ENCODE results near the gene ARV1. TPM values are rescaled to one million over a fixed set of nuclear protein-coding genes. Genes with fewer than 3 reads are reported as not detected.

ARV1 gene
- total and polyA plus RNA-seq, 10 of the 15 experiments (the other 5 are each of a cell fraction or from before 2014, with no cell fraction given) = 23.2 to 55.1 (median 35.6) TPM

GRCh38 chr1:231049121-231049979 is 70.5 kb downstream of the ARV1 start (continued):
- TF ChIP-seq, protein P1, sequence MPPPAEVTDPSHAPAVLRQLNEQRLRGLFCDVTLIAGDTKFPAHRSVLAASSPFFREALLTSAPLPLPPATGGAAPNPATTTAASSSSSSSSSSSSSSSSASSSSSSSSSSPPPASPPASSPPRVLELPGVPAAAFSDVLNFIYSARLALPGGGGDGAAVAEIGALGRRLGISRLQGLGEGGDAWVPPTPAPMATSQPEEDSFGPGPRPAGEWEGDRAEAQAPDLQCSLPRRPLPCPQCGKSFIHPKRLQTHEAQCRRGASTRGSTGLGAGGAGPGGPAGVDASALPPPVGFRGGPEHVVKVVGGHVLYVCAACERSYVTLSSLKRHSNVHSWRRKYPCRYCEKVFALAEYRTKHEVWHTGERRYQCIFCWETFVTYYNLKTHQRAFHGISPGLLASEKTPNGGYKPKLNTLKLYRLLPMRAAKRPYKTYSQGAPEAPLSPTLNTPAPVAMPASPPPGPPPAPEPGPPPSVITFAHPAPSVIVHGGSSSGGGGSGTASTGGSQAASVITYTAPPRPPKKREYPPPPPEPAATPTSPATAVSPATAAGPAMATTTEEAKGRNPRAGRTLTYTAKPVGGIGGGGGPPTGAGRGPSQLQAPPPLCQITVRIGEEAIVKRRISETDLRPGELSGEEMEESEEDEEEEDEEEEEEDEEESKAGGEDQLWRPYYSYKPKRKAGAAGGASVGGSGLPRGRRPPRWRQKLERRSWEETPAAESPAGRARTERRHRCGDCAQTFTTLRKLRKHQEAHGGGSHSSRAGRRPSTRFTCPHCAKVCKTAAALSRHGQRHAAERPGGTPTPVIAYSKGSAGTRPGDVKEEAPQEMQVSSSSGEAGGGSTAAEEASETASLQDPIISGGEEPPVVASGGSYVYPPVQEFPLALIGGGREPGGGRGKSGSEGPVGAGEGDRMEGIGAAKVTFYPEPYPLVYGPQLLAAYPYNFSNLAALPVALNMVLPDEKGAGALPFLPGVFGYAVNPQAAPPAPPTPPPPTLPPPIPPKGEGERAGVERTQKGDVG (CRISPR knock-in tag; IDR thresholded peaks at IDR 0.05) = no peak
- TF ChIP-seq IRF4 (IDR thresholded peaks at IDR 0.05; ENCODE audit: low read depth, low read length) = no peak
- no peak for TF ChIP-seq TCF7 (IDR thresholded peaks at IDR 0.05; ENCODE audit: borderline replicate concordance)
- TF ChIP-seq SREBF1 (IDR thresholded peaks at IDR 0.05; ENCODE audit: low read length) = no peak
- no peak for TF ChIP-seq MYB (IDR thresholded peaks at IDR 0.05; ENCODE audit: borderline replicate concordance, low read depth, low read length)
- TF ChIP-seq SUPT20H (IDR thresholded peaks at IDR 0.05; ENCODE audit: borderline replicate concordance, control insufficient read depth, low read depth, low read length) = no peak
- TF ChIP-seq MXI1 (IDR thresholded peaks at IDR 0.05; ENCODE audit: low read depth, low read length) = no peak

MicroRNA genes within 50 kb of the gene (microRNA counts, 767-probe panel; counts per million panel counts)
- 55.3 counts per million for microRNA hsa-miR-1182

Other genes with a start within 250 kb of the ARV1 start
- gene CAPN9, start 231.7 kb upstream of the ARV1 start, total RNA-seq (2014; rRNA removed) = not detected in 2 replicates
- gene CAPN9, start 231.7 kb upstream of the ARV1 start, total RNA-seq (2014; rRNA removed; fragmentation: Illumina TruSeq; extraction: Trizol) = not detected in 2 replicates
- gene CAPN9, start 231.7 kb upstream of the ARV1 start, total RNA-seq (2021) = not detected in 2 replicates
- not detected in 2 replicates for gene CAPN9, start 231.7 kb upstream of the ARV1 start, polyA plus RNA-seq (2011; rRNA removed)
- gene CAPN9, start 231.7 kb upstream of the ARV1 start, polyA plus RNA-seq (2014; fragmentation: Illumina TruSeq; extraction: Trizol) = not detected in 2 replicates
- gene CAPN9, start 231.7 kb upstream of the ARV1 start, polyA plus RNA-seq (2014; fragmentation: Nextera tagmentation; extraction: Ambion mirVana) = not detected
- gene CAPN9, start 231.7 kb upstream of the ARV1 start, polyA plus RNA-seq (2014; rRNA removed) = not detected in 2 replicates
- not detected for gene CAPN9, start 231.7 kb upstream of the ARV1 start, polyA plus RNA-seq (2016; fragmentation: Nextera tagmentation; extraction: Ambion mirVana)
- 1.1 and 1.6 TPM in 2 replicates for gene C1orf198, start 110.6 kb upstream of the ARV1 start, total RNA-seq (2014; rRNA removed)
- gene C1orf198, start 110.6 kb upstream of the ARV1 start, total RNA-seq (2014; rRNA removed; fragmentation: Illumina TruSeq; extraction: Trizol) = 0.81 and 1.0 TPM in 2 replicates
- gene C1orf198, start 110.6 kb upstream of the ARV1 start, total RNA-seq (2021) = 1.6 and 1.8 TPM in 2 replicates
- 2.4 and 2.8 TPM in 2 replicates for gene C1orf198, start 110.6 kb upstream of the ARV1 start, polyA plus RNA-seq (2011; rRNA removed)
- 0.95 and 1.0 TPM in 2 replicates for gene C1orf198, start 110.6 kb upstream of the ARV1 start, polyA plus RNA-seq (2014; fragmentation: Illumina TruSeq; extraction: Trizol)
- gene C1orf198, start 110.6 kb upstream of the ARV1 start, polyA plus RNA-seq (2014; fragmentation: Nextera tagmentation; extraction: Ambion mirVana) = under 1 TPM; 0.16 to 0.37 TPM
- gene C1orf198, start 110.6 kb upstream of the ARV1 start, polyA plus RNA-seq (2014; rRNA removed) = 1.1 and 1.5 TPM in 2 replicates
- 1 to 10 TPM; 1.3 to 1.6 TPM for gene C1orf198, start 110.6 kb upstream of the ARV1 start, polyA plus RNA-seq (2016; fragmentation: Nextera tagmentation; extraction: Ambion mirVana)
- 19.7 and 19.9 TPM in 2 replicates for gene TTC13, start 233 bp upstream of the ARV1 start, total RNA-seq (2014; rRNA removed)
- 24.6 and 26.2 TPM in 2 replicates for gene TTC13, start 233 bp upstream of the ARV1 start, total RNA-seq (2014; rRNA removed; fragmentation: Illumina TruSeq; extraction: Trizol)
- 25.6 and 25.9 TPM in 2 replicates for gene TTC13, start 233 bp upstream of the ARV1 start, total RNA-seq (2021)
- gene TTC13, start 233 bp upstream of the ARV1 start, polyA plus RNA-seq (2011; rRNA removed) = 10.2 and 14.3 TPM in 2 replicates
- 30.8 and 35.5 TPM in 2 replicates for gene TTC13, start 233 bp upstream of the ARV1 start, polyA plus RNA-seq (2014; fragmentation: Illumina TruSeq; extraction: Trizol)
- 1 to 10 TPM; 5.8 to 7.1 TPM for gene TTC13, start 233 bp upstream of the ARV1 start, polyA plus RNA-seq (2014; fragmentation: Nextera tagmentation; extraction: Ambion mirVana)
- gene TTC13, start 233 bp upstream of the ARV1 start, polyA plus RNA-seq (2014; rRNA removed) = 23.1 and 26.5 TPM in 2 replicates
- gene TTC13, start 233 bp upstream of the ARV1 start, polyA plus RNA-seq (2016; fragmentation: Nextera tagmentation; extraction: Ambion mirVana) = 10 to 100 TPM; 16.4 to 17.0 TPM
- gene FAM89A, start 61.2 kb downstream of the ARV1 start, total RNA-seq (2014; rRNA removed) = 0.11 and 0.16 TPM in 2 replicates
- not detected in 2 replicates for gene FAM89A, start 61.2 kb downstream of the ARV1 start, total RNA-seq (2014; rRNA removed; fragmentation: Illumina TruSeq; extraction: Trizol)
- 0.13 TPM in 1 of 2 replicates, not detected in the other for gene FAM89A, start 61.2 kb downstream of the ARV1 start, total RNA-seq (2021)
- gene FAM89A, start 61.2 kb downstream of the ARV1 start, polyA plus RNA-seq (2011; rRNA removed) = 0.43 and 0.72 TPM in 2 replicates
- 0.06 and 0.29 TPM in 2 replicates for gene FAM89A, start 61.2 kb downstream of the ARV1 start, polyA plus RNA-seq (2014; fragmentation: Illumina TruSeq; extraction: Trizol)
- under 1 TPM in 1 of 2 experiments, not detected in 1; 0.13 TPM for gene FAM89A, start 61.2 kb downstream of the ARV1 start, polyA plus RNA-seq (2014; fragmentation: Nextera tagmentation; extraction: Ambion mirVana)
- 0.05 and 0.17 TPM in 2 replicates for gene FAM89A, start 61.2 kb downstream of the ARV1 start, polyA plus RNA-seq (2014; rRNA removed)
- under 1 TPM in 1 of 2 experiments, not detected in 1; 0.15 TPM for gene FAM89A, start 61.2 kb downstream of the ARV1 start, polyA plus RNA-seq (2016; fragmentation: Nextera tagmentation; extraction: Ambion mirVana)
- not detected in 2 replicates for gene TRIM67, start 183.0 kb downstream of the ARV1 start, total RNA-seq (2014; rRNA removed)
- not detected in 2 replicates for gene TRIM67, start 183.0 kb downstream of the ARV1 start, total RNA-seq (2014; rRNA removed; fragmentation: Illumina TruSeq; extraction: Trizol)
- gene TRIM67, start 183.0 kb downstream of the ARV1 start, total RNA-seq (2021) = not detected in 2 replicates
- gene TRIM67, start 183.0 kb downstream of the ARV1 start, polyA plus RNA-seq (2011; rRNA removed) = 0.01 TPM in 1 of 2 replicates, not detected in the other
- under 0.01 TPM in 1 of 2 replicates, not detected in the other for gene TRIM67, start 183.0 kb downstream of the ARV1 start, polyA plus RNA-seq (2014; fragmentation: Illumina TruSeq; extraction: Trizol)
- gene TRIM67, start 183.0 kb downstream of the ARV1 start, polyA plus RNA-seq (2014; fragmentation: Nextera tagmentation; extraction: Ambion mirVana) = not detected
- gene TRIM67, start 183.0 kb downstream of the ARV1 start, polyA plus RNA-seq (2014; rRNA removed) = 0.01 TPM in 1 of 2 replicates, not detected in the other
- not detected for gene TRIM67, start 183.0 kb downstream of the ARV1 start, polyA plus RNA-seq (2016; fragmentation: Nextera tagmentation; extraction: Ambion mirVana)